ENCODE data around the gene SOBP.

SOBP gene

GRCh38 chr6:107673076-107673494 lies 183.2 kb downstream of the SOBP start:
- DNase-seq (ENCODE audit: insufficient read length, low spot score) (no peak), FAIRE-seq (no peak)

- peak; percentile 84 for FAIRE-seq
- DNase-seq (ENCODE audit: insufficient read length, low spot score), result peak; percentile 68
Observed at GRCh38 chr6:107674995-107675738, 185.2 kb downstream of the SOBP start.

- FAIRE-seq (no peak), DNase-seq (ENCODE audit: insufficient read length, low spot score) (no peak)
Observed at GRCh38 chr6:107676042-107676441, 186.1 kb downstream of the SOBP start.

GRCh38 chr6:107677399-107677798 lies 187.5 kb downstream of the SOBP start:
- DNase-seq (ENCODE audit: insufficient read length, low spot score), result no peak
- no peak for FAIRE-seq

GRCh38 chr6:107679457-107679856 lies 189.5 kb downstream of the SOBP start:
- DNase-seq (ENCODE audit: insufficient read length, low spot score) (no peak), FAIRE-seq (no peak)

GRCh38 chr6:107682721-107683120 lies 192.8 kb downstream of the SOBP start:
- FAIRE-seq (no peak), DNase-seq (ENCODE audit: insufficient read length, low spot score) (no peak)

GRCh38 chr6:107683183-107683582 lies 193.3 kb downstream of the SOBP start:
- no peak for FAIRE-seq
- no peak for DNase-seq (ENCODE audit: insufficient read length, low spot score)

- DNase-seq (ENCODE audit: insufficient read length, low spot score) (no peak), FAIRE-seq (no peak)
Observed at GRCh38 chr6:107684996-107685395, 195.1 kb downstream of the SOBP start.

- FAIRE-seq (no peak), DNase-seq (ENCODE audit: insufficient read length, low spot score) (no peak)
Observed at GRCh38 chr6:107689190-107689589, 199.3 kb downstream of the SOBP start.

- FAIRE-seq, result no peak
- DNase-seq (ENCODE audit: insufficient read length, low spot score), result no peak
Observed at GRCh38 chr6:107689951-107690642, 200.2 kb downstream of the SOBP start.

GRCh38 chr6:107690643-107691061 lies 200.7 kb downstream of the SOBP start:
- DNase-seq (ENCODE audit: insufficient read length, low spot score) (no peak), FAIRE-seq (no peak)

- DNase-seq (ENCODE audit: insufficient read length, low spot score), result no peak
- FAIRE-seq, result no peak
Observed at GRCh38 chr6:107691062-107691751, 201.3 kb downstream of the SOBP start.

GRCh38 chr6:107692351-107692750 lies 202.4 kb downstream of the SOBP start:
- FAIRE-seq, result no peak
- DNase-seq (ENCODE audit: insufficient read length, low spot score), result no peak

- FAIRE-seq (no peak), DNase-seq (ENCODE audit: insufficient read length, low spot score) (no peak)
Observed at GRCh38 chr6:107695061-107695720, 205.3 kb downstream of the SOBP start.

GRCh38 chr6:107697682-107698081 lies 207.8 kb downstream of the SOBP start:
- DNase-seq (ENCODE audit: insufficient read length, low spot score) (no peak), FAIRE-seq (no peak)

- FAIRE-seq, result no peak
- DNase-seq (ENCODE audit: insufficient read length, low spot score), result no peak
Observed at GRCh38 chr6:107698146-107698545, 208.2 kb downstream of the SOBP start.

GRCh38 chr6:107699254-107699653 lies 209.3 kb downstream of the SOBP start:
- no peak for FAIRE-seq
- DNase-seq (ENCODE audit: insufficient read length, low spot score), result no peak

- no peak for FAIRE-seq
- no peak for DNase-seq (ENCODE audit: insufficient read length, low spot score)
Observed at GRCh38 chr6:107699697-107700325, 209.9 kb downstream of the SOBP start.

GRCh38 chr6:107703606-107704005 lies 213.7 kb downstream of the SOBP start:
- DNase-seq (ENCODE audit: insufficient read length, low spot score), result no peak
- no peak for FAIRE-seq

GRCh38 chr6:107704347-107705013 lies 214.6 kb downstream of the SOBP start:
- FAIRE-seq, result peak; percentile 89

More at GRCh38 chr6:107704347-107705013, 214.6 kb downstream of the SOBP start:
- DNase-seq (ENCODE audit: insufficient read length, low spot score), result peak; percentile 13

Data from GM19239 (cell line).